GM12878 (cell line): ENCODE measurements around the gene PPIF. TPM values are rescaled to one million over a fixed set of nuclear protein-coding genes. Genes with fewer than 3 reads are reported as not detected.

Source experiments
- ATAC-seq: fragments of 200-7000 bp; cut with Tn5 transposase; 3 replicates; pipeline ENCODE4 v1.9.1; 2020; ENCODE audit warnings: mild to moderate bottlenecking, moderate library complexity
- BruUV-seq: library from RNA; stranded (reverse); fragments of 400-500 nt; replicated peaks from 2 replicates; lab custom pipeline; 2021; lab: Mats Ljungman, UMichigan
- CTCF ChIA-PET: fragments of 300-600 bp; sonication (Branson Sonifier 250); formaldehyde crosslinking; extraction: SDS; loops from one replicate; lab custom pipeline; 2021; ENCODE audit warnings: inconsistent platforms; lab: Yijun Ruan, JAX
- POLR2A ChIA-PET: fragments of 350-600 bp; formaldehyde crosslinking; extraction: SDS; loops from one replicate; lab custom pipeline; 2021; ENCODE audit warnings: inconsistent platforms; lab: Charles Lee
- RAD21 ChIA-PET: fragments of 300-600 bp; sonication (Branson Sonifier 250); formaldehyde crosslinking; loops from one replicate; lab custom pipeline; 2023; ENCODE audit warnings: antibody characterized with exemption; ENCODE audit not compliant: unreplicated experiment; lab: Charles Lee
- SMC1A ChIA-PET: fragments of 300-600 bp; sonication (Branson Sonifier 250); formaldehyde crosslinking; loops from one replicate; lab custom pipeline; 2023; ENCODE audit not compliant: unreplicated experiment, uncharacterized antibody; lab: Charles Lee
- DNase-seq: peaks from one replicate; pipeline ENCODE4 v3.0.0-alpha.2; 2011; ENCODE audit warnings: low read depth, low spot score
- FAIRE-seq: peaks from 3 replicates; lab custom pipeline; 2011; peaks lifted over from hg19 to GRCh38; lab: Jason Lieb, UNC
- H2AFZ ChIP-seq: 2 replicates; pipeline ENCODE4 v1.6.0; 2011; ENCODE audit warnings: low read depth, low read length, control low read depth; ENCODE audit not compliant: control insufficient read depth
- H3K27ac ChIP-seq: 2 replicates; pipeline ENCODE4 v1.5.1; 2011; ENCODE audit warnings: control low read depth; ENCODE audit not compliant: control insufficient read depth, insufficient read depth
- H3K27me3 ChIP-seq, 2 experiments: replicated peaks in 1 of 2; 2 replicates each; pipeline versions ENCODE4 v1.6.0 to v1.6.1; 2011; ENCODE audit warnings: low read length in 1 of 2; ENCODE audit not compliant: control insufficient read depth in 2 of 2, insufficient read depth in 2 of 2
- H3K36me3 ChIP-seq, 2 experiments: 2 replicates each; pipeline ENCODE4 v1.5.1; 2011; ENCODE audit warnings: low read length in 1 of 2; ENCODE audit not compliant: control insufficient read depth in 2 of 2, insufficient read depth in 2 of 2
- H3K4me1 ChIP-seq: 2 replicates; pipeline ENCODE4 v1.6.1; 2011; ENCODE audit warnings: mild to moderate bottlenecking, low read length, moderate library complexity, mixed read lengths; ENCODE audit not compliant: control insufficient read depth, insufficient read depth
- H3K4me2 ChIP-seq: 2 replicates; pipeline ENCODE4 v1.6.0; 2011; ENCODE audit warnings: control low read depth; ENCODE audit not compliant: control insufficient read depth, insufficient read depth
- H3K4me3 ChIP-seq: fragments of 200-600 bp; sonication (generic); 2 replicates; pipeline ENCODE4 v1.5.1; 2016
- H3K79me2 ChIP-seq: 2 replicates; pipeline ENCODE4 v1.6.0; 2011; ENCODE audit warnings: low read length; ENCODE audit not compliant: control insufficient read depth, insufficient read depth
- H3K9ac ChIP-seq: 2 replicates; pipeline ENCODE4 v1.8.0; 2011; ENCODE audit warnings: low read length, control low read depth, mixed read lengths; ENCODE audit not compliant: control insufficient read depth, insufficient read depth
- H3K9me3 ChIP-seq: replicated peaks from 3 replicates; pipeline ENCODE4 v1.5.1; 2011; ENCODE audit warnings: mild to moderate bottlenecking, low read length; ENCODE audit not compliant: control insufficient read depth, insufficient read depth
- H4K20me1 ChIP-seq: 2 replicates; pipeline ENCODE4 v1.6.0; 2011; ENCODE audit not compliant: control insufficient read depth, insufficient read depth
- ASH2L ChIP-seq: fragments of 300-600, 200-600 bp; sonication (generic); IDR thresholded peaks from 2 replicates; pipeline ENCODE4 v1.6.1; 2017; ENCODE audit warnings: low read depth, mild to moderate bottlenecking, borderline replicate concordance
- BACH1 ChIP-seq: fragments of 450-650 bp; IDR thresholded peaks from 2 replicates; pipeline ENCODE4 v1.6.1; 2017; ENCODE audit warnings: mild to moderate bottlenecking, borderline replicate concordance
- CEBPB ChIP-seq, 2 experiments: fragments of 150-350 bp in 1 of 2; IDR thresholded peaks; 2 replicates each; pipeline ENCODE4 v1.6.1; 2012 to 2014; ENCODE audit warnings: low read depth in 2 of 2, low read length in 2 of 2, borderline replicate concordance in 1 of 2, inconsistent platforms in 1 of 2
- CHD2 ChIP-seq: IDR thresholded peaks from 2 replicates; pipeline ENCODE4 v1.6.1; 2011; ENCODE audit warnings: low read depth, low read length, improper control_type of control experiment, borderline replicate concordance
- CREM ChIP-seq: IDR thresholded peaks from 2 replicates; pipeline ENCODE4 v1.6.1; 2014; ENCODE audit warnings: antibody characterized with exemption, low read depth
- HDGF ChIP-seq: fragments of 450-650 bp; IDR thresholded peaks from 2 replicates; pipeline ENCODE4 v1.6.1; 2016; ENCODE audit warnings: antibody characterized with exemption
- JUNB ChIP-seq: IDR thresholded peaks from 2 replicates; pipeline ENCODE4 v1.6.1; 2016; ENCODE audit warnings: antibody characterized with exemption, mild to moderate bottlenecking
- JUND ChIP-seq: IDR thresholded peaks from 2 replicates; pipeline ENCODE4 v1.6.1; 2012; ENCODE audit warnings: low read depth, mild to moderate bottlenecking, low read length, improper control_type of control experiment, moderate library complexity
- KAT2A ChIP-seq: conservative IDR thresholded peaks from 2 replicates; pipeline ENCODE4 v1.6.1; 2011; ENCODE audit warnings: low read depth, low read length; ENCODE audit not compliant: control insufficient read depth
- NR2F1 ChIP-seq: fragments of 450-650 bp; conservative IDR thresholded peaks from 2 replicates; pipeline ENCODE4 v1.6.1; 2017; ENCODE audit warnings: mild to moderate bottlenecking
- POLR2AphosphoS5 ChIP-seq: IDR thresholded peaks from 2 replicates; pipeline ENCODE4 v1.6.1; 2011; ENCODE audit warnings: mild to moderate bottlenecking, low read length, inconsistent platforms
- RELA ChIP-seq: fragments of 450-650 bp; IDR thresholded peaks from 2 replicates; pipeline ENCODE4 v1.8.0; 2014; ENCODE audit warnings: borderline replicate concordance; ENCODE audit not compliant: partially characterized antibody
- SMAD1 ChIP-seq: fragments of 450-650 bp; IDR thresholded peaks from 2 replicates; pipeline ENCODE4 v1.6.1; 2018; ENCODE audit warnings: mild to moderate bottlenecking, low read depth; ENCODE audit not compliant: partially characterized antibody
- TBL1XR1 ChIP-seq: IDR thresholded peaks from 2 replicates; pipeline ENCODE4 v1.6.1; 2012; ENCODE audit warnings: low read depth, low read length, improper control_type of control experiment
- WGBS: methylation state at CpG from one replicate; pipeline ENCODE4 v1.1.6; 2016; ENCODE audit warnings: low lambda C conversion rate; ENCODE audit not compliant: insufficient replicate concordance, insufficient coverage; ENCODE audit errors: missing lambda C conversion rate; 5-methylcytosine and 5-hydroxymethylcytosine counted together
- in situ Hi-C: fragments of 300-500 bp; cut with MboI; formaldehyde crosslinking; loops from 9 replicates; pipeline ENCODE4 v1.14.3; 2018; ENCODE audit warnings: mixed read lengths
- intact Hi-C: fragments of 100-400 bp; cut with micrococcal nuclease; formaldehyde crosslinking; loops from one replicate; pipeline ENCODE4 v1.14.2; 2022; ENCODE audit not compliant: unreplicated experiment
- polyA plus RNA-seq, 11 experiments: library from polyadenylated mRNA; depleted of rRNA in 4 of 11; unstranded in 6 of 11; stranded (reverse) in 5 of 11; fragments of >200 nt; fragmentation: Nextera tagmentation in 4 of 11; fragmentation: Illumina TruSeq in 1 of 11; extraction: Ambion mirVana in 4 of 11; extraction: Trizol in 1 of 11; gene quantifications; 1 replicate in 1 of 11; 2 replicates in 10 of 11; pipeline versions ENCODE4 v1.2.1 to v1.2.3, GENCODE V29; 2011 to 2016; ENCODE audit warnings: inconsistent platforms in 2 of 11, missing spikeins in 2 of 11, low read depth in 1 of 11
- total RNA-seq, 4 experiments: library from RNA; depleted of rRNA in 3 of 4; stranded (reverse); fragments of >200 nt in 3 of 4; fragmentation: Illumina TruSeq in 1 of 4; extraction: Trizol in 1 of 4; gene quantifications; 2 replicates each; pipeline versions ENCODE4 v1.2.1 to v1.2.3, GENCODE V29; 2013 to 2021
- TF ChIP-seq, protein P1 (sequence below): fragments of 450-650 bp; IDR thresholded peaks from 2 replicates; pipeline ENCODE4 v1.6.1; 2017; ENCODE audit warnings: mild to moderate bottlenecking, low read depth, inconsistent platforms; ENCODE audit not compliant: poor library complexity, severe bottlenecking
- TF ChIP-seq, protein P2 (sequence below): IDR thresholded peaks from 2 replicates; pipeline ENCODE4 v1.6.1; 2011; ENCODE audit warnings: borderline replicate concordance, low read depth, mild to moderate bottlenecking, moderate library complexity, low read length; ENCODE audit not compliant: insufficient read depth, poor library complexity, severe bottlenecking

Gene PPIF
- total and polyA plus RNA-seq, 10 of the 15 experiments (the other 5 are each of a cell fraction or from before 2014, with no cell fraction given): 28.8 to 180 (median 128) TPM

DNA sequence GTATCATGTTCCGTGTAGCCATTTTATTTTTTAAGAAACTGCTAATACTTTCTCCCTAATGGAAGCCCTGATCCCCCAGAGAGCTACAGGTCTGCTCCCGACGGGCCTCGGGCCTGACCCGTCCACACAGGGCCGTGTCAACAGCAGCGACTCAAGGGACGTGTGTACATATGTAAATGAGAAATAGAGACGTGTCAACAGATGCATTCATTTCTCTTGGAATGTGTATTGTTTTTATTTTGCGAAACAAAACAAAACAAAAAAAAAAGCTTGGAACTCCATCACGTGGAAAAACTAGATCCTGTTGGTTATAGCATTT, 31.7 kb upstream of the PPIF start (continued):
- no peak for TF ChIP-seq KAT2A
- no peak for TF ChIP-seq CHD2
- no peak for TF ChIP-seq ASH2L
- no peak for TF ChIP-seq HDGF
- no peak for TF ChIP-seq TBL1XR1
- TF ChIP-seq CREM: no peak
- TF ChIP-seq, all 136 proteins: peak for 0

DNA sequence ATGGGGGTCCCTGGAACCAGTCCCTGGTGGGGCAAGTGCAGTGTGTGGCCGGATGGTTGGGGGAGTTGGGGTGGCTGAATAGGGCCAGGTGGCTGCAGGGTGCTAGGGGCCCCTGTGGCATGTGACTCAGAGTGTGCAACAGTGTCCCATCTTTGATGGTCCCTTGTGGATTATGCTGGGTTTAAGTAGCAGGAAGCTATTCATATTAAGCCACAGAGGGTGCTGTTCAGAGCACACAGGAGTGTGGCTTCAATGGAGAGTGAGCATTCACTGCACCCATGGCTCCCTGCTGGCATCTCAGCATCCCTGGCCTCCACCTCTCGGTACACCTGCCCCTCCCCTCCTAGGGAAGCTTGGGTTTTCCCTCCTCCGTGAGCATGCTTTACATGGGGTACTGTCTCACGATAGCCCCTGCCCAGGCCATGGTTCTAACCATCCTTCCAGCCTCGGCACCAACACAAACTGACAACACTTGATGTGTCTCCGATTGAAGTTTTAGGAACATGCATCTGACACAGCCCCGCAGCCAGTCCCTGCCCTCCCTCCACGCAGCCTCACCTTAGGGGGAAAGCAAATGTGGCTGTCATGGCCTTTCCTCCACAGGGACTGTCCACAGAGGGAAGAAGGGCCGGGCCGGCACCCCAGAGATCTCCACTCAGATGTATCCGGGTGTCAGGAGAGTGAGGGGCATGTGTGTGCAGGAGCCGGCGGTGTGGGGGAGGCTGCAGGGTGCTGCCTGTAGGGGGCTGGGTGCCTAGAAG, 30.4 kb upstream of the PPIF start:
- no peak overlapping the region for H2AFZ ChIP-seq
- H3K9ac ChIP-seq: 0 out of 2 replicates have a peak overlapping the region, but pooled peaks have one; percentile 1
- H3K4me3 ChIP-seq: peak overlapping the region; percentile 37; the same call in 1 of the 2 replicates
- ATAC-seq (peak; percentile 82), FAIRE-seq (peak; percentile 86), DNase-seq (peak; percentile 56)
- H3K79me2 ChIP-seq: no peaks in the 10 kb centered on the region
- ChIA-PET POLR2A (interaction anchor here (0.7 to 2.1 kb wide), 9 partner anchors 10 to 75 kb away, joined by 3 to 11 read pairs (median 5); partner anchors contain the start of gene PPIF), RAD21 (interaction anchor here (0.6 to 2.9 kb wide), 12 partner anchors 14 to 1345 kb away, joined by 3 to 14 read pairs (median 5); partner anchors contain the start of gene PPIF), SMC1A (interaction anchor here (1.0 to 2.8 kb wide), 10 partner anchors 14 to 114 kb away, joined by 3 to 18 read pairs (median 6); no protein-coding TSS in a partner anchor), CTCF (interaction anchor here (0.7 to 3.4 kb wide), 10 partner anchors 10 to 71 kb away, joined by 3 to 18 read pairs (median 6); no protein-coding TSS in a partner anchor)
- peaks cover 33% of the 10 kb centered on the region for H3K4me1 ChIP-seq
- H3K27ac ChIP-seq: peak overlapping the region; percentile 62
- in situ Hi-C loops: no loop called here
- intact Hi-C loops: loop anchor here (1.0 to 2.0 kb wide), 3 partner anchors 30 to 68 kb away; partner anchors contain the start of gene PPIF
- H3K36me3 ChIP-seq: peaks cover 0 to 15% of the 10 kb centered on the region in 2 experiments; a peak in 2 of 4 replicates
- H3K27me3 ChIP-seq: no peaks in the 10 kb centered on the region
- 11% methylated on average over 12 of the region's 13 CpGs for WGBS
- H3K4me2 ChIP-seq: peak overlapping the region; percentile 84
- H3K9me3 ChIP-seq: no peaks in the 10 kb centered on the region; the same call in 2 of the 3 replicates
- no TSS peak for BruUV-seq
- no peaks in the 10 kb centered on the region for H4K20me1 ChIP-seq
- TF ChIP-seq, protein P1, sequence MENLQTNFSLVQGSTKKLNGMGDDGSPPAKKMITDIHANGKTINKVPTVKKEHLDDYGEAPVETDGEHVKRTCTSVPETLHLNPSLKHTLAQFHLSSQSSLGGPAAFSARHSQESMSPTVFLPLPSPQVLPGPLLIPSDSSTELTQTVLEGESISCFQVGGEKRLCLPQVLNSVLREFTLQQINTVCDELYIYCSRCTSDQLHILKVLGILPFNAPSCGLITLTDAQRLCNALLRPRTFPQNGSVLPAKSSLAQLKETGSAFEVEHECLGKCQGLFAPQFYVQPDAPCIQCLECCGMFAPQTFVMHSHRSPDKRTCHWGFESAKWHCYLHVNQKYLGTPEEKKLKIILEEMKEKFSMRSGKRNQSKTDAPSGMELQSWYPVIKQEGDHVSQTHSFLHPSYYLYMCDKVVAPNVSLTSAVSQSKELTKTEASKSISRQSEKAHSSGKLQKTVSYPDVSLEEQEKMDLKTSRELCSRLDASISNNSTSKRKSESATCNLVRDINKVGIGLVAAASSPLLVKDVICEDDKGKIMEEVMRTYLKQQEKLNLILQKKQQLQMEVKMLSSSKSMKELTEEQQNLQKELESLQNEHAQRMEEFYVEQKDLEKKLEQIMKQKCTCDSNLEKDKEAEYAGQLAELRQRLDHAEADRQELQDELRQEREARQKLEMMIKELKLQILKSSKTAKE: no peak
- TF ChIP-seq RELA (no peak), NR2F1 (no peak), BACH1 (no peak), SMAD1 (no peak), JUND (no peak), KAT2A (no peak), CEBPB (IDR thresholded peaks at IDR 0.05; ENCODE audit: borderline replicate concordance in 1 of 2, low read depth in 2 of 2, low read length in 2 of 2) (no peak), POLR2AphosphoS5 (peak; percentile 73), JUNB (peak; percentile 33; the same call in 1 of the 2 replicates)
- TF ChIP-seq, protein P2, sequence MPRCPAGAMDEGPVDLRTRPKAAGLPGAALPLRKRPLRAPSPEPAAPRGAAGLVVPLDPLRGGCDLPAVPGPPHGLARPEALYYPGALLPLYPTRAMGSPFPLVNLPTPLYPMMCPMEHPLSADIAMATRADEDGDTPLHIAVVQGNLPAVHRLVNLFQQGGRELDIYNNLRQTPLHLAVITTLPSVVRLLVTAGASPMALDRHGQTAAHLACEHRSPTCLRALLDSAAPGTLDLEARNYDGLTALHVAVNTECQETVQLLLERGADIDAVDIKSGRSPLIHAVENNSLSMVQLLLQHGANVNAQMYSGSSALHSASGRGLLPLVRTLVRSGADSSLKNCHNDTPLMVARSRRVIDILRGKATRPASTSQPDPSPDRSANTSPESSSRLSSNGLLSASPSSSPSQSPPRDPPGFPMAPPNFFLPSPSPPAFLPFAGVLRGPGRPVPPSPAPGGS: peak; percentile 82
